HG03039 (cell line): ENCODE data around the gene SSX2IP.
"Not testable (repeated sequence)": the region's sequence is repeated elsewhere in the genome, so short reads cannot be mapped to it uniquely, and the experiment has no call there.

Experiments
- ATAC-seq: cut with Tn5 transposase; IDR thresholded peaks from one replicate; pipeline ENCODE4 v1.9.1; 2021; ENCODE audit warnings: mild to moderate bottlenecking, moderate library complexity; ENCODE audit not compliant: unreplicated experiment

Gene SSX2IP, protein sequence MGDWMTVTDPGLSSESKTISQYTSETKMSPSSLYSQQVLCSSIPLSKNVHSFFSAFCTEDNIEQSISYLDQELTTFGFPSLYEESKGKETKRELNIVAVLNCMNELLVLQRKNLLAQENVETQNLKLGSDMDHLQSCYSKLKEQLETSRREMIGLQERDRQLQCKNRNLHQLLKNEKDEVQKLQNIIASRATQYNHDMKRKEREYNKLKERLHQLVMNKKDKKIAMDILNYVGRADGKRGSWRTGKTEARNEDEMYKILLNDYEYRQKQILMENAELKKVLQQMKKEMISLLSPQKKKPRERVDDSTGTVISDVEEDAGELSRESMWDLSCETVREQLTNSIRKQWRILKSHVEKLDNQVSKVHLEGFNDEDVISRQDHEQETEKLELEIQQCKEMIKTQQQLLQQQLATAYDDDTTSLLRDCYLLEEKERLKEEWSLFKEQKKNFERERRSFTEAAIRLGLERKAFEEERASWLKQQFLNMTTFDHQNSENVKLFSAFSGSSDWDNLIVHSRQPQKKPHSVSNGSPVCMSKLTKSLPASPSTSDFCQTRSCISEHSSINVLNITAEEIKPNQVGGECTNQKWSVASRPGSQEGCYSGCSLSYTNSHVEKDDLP

DNA sequence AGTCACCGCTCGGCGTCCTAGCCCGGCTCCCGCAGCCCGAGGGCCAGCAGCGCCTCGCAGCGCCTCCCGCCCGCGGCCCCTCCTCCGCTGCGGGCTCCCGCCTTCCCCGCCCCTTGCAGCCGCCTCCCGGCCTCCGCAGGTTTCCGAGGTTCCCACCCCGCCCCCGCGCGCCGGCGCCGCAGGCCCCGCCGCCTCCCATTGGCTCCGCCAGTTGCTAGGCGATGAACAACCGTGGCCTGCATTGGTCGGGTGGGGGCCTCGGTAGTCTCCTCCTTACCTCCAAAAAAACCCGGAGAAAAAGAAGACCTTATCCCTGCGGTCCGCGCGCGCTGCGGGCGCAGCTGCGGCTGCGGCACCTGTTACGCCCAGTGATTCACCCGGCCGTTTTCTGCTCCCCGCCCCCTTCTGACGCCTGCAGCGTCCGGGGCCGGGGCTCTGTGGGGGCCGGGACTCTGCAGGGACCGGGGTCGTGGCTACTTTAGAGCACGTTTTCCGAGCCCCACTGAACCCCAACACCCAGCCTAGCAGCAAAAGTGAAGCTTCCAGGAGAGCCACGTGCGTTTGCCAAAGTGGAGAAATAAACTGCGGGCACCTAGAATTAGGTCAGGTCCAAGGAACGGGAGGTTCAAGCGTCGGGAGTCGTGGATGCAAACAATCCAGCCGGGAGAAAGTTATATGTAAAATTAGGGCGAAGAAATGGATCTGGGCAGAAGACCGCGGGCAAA, at the start of gene SSX2IP:
TSS of gene SSX2IP (minus strand) at position 65 of the 725 bp plus-strand sequence. CDS start 19,242 bp downstream, outside the sequence.
- peak; percentile 94 for ATAC-seq

DNA sequence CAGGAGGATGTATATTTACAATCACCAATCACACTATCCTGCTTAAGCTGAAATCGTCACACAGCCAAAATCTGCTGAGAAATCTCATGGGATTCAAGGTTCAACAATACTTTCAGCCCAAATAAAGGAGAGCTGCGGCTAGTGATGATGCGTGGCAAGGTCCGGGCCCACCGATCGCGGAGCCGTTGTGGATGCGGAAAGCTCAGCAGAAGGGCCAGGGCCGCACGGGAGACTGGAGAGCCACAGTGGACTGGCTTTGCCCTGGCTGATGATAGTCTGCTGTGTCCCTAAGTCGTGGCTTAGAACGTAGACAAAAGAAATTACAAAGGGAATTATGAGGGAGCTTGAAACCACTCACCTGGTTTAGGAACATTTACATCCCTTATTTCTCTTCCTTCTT, 48.0 kb upstream of the SSX2IP start:
- no peak for ATAC-seq

DNA sequence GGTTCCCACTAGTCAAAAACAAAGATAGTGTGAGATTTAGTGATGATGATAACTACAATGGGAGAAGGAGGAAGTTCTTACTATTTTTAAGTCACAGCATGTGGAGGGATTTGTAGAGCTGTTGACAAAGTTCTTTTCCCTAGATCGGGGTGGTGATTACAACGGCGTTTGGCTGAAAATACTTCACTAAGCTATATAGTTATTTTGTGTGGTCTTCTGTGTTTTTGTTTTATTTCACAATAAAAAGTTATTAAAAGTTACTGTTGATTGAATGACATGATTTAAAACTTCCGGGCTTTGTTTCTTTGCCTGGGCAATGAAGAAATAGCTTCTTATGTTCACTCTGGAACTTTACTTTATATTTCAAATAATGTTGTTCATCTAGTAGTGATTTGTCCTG, 47.3 kb upstream of the SSX2IP start:
- ATAC-seq: no peak

DNA sequence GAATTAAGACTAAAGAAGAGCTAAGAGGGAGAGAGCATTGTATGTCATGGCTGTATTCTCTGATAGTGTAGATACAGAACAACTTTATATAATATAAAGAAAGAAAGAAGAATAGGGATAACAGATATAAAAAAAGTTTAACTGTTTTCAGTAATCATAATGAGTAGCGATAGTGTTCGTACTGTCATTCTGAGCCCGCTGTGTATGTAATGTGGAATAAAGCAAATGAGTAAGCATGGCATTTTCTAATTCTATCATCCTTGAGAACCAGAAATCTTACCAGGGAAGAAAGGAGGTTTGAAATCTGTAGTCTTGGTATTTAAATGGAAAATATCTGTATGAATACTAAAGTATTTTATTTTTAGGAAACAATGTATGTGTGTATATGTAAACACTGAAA, 46.7 kb upstream of the SSX2IP start:
- no peak for ATAC-seq

DNA sequence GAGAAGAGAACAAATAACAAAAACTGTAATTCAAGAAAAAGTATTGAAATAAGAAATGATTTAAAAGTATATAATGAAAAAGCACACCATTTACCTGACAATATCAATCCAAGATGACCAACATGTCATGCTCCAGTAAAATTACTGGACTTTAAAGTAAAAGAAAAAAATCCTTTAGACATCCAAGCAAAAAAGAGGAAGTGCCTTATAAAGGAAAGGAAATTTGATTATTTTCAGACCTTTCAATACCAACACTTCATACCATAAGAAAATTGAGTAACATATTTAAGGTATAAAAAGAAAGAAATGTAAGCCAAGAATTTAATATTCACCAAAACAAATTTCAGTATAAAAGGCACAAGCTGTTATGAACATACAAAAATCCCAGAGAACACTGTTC, 46.2 kb upstream of the SSX2IP start:
- no peak for ATAC-seq

DNA sequence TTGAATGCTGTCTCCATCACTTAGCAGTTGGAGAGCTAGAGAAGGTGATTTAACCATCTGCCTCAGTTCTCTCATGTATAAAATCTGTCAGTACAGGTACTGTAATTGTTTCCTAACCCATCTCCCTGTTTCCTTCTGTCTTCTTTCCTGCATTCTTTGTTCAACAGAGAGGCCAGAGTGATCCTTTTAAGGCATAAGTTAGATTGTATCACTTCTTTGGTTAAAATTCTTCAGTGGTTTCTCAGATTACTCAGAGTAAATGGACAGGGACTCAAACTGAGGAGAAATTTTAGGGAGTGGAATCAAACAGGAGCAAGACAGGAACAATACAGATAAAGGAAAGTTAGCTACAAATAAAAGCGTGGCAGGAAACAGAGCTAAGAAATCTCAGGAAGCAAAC, 45.2 kb upstream of the SSX2IP start:
- ATAC-seq: no peak

DNA sequence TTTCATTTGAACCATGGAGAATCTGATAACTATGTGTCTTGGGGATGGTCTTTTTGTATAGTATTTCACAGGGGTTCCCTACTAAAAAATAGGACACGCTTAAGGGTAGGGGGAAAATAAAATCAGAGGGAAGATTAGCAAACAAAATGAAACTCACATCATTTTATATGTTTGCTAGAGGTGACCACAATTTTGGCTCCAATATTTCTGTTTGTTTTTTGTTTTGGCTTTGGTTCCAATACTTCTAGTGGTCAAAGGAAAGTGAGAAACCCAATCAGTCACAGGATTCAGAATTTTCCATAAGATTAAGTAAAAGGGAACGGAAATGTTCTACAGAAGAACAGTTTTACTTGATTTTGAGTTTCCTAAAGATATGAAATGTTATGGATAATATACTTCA, 42.3 kb upstream of the SSX2IP start:
- ATAC-seq: no peak

DNA sequence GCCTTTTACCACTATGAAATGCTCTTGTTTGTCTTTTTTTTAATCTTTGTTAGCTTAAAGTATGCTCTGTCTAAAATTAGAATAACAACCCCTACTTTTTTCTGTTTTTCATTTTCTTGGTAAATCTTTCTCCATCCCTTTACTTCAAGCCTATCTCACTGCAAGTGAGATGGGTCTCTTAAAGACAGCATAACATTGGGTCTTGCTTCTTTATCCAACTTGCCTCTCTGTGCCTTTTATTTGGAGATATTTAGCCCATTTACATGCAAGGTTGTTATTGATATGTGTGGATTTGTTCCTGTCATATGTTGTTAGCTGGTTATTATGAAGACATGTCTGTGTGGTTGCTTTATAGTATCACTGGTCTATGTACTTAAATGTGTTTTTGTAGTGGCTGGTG, 41.3 kb upstream of the SSX2IP start:
- ATAC-seq: no peak

DNA sequence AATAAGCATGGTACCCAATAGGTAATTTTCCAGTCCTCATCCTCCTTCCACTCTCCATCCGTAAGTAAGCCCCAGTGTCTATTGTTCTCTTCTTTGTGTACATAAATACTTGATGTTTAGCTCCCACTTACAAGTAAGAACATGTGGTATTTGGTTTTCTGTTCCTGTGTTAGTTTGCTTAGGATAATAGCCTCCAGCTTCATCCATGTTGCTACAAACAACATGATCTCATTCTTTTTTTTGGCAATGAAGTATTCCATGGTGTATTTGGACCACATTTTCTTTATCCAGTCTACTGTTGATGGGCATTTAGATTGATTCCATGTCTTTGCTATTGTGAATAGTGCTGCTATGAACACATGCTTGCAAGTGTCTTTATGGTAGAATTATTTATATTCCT, 37.5 kb upstream of the SSX2IP start:
- ATAC-seq: not testable (repeated sequence)

DNA sequence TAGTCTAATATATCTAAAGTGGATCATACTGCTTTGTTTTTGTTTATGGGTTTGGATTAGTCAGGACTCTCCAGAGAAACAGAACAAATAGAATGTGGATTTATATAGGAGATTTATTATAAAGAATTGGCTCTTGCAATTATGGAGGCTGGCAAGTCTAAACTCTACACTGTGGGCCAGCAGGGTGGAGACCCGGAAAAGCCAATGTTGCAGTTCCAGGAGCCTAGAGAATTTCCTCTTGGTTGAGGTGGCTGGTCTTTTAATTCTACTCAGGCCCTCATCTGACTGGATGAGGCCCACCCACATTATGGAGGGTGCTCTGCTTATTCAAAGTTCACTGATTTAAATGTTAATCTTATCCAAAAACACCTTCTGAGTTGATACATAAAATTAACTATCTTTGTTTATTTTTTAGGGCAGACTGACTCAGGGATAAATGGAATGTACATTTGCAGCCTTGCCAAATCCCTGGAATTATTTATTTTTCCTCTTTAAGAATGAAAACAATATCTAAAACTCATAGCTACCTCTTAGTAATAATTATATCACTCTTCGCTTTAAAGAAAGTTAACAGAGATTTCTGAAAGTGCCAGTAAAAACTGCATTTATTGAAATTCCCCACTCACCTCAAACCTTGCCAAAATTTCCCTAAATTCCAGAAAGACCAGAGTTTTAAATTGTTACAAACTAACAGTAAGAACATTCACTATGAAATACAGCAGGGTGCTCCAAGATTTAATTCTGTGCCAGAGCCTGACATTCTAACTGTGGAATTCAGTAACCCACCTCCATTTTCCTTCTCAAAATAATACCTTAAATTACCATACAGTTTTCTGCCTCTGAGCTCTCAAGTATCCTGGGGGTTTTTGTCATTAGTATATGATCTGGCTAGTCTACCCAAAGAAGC, 36.6 kb upstream of the SSX2IP start:
- ATAC-seq: no peak

DNA sequence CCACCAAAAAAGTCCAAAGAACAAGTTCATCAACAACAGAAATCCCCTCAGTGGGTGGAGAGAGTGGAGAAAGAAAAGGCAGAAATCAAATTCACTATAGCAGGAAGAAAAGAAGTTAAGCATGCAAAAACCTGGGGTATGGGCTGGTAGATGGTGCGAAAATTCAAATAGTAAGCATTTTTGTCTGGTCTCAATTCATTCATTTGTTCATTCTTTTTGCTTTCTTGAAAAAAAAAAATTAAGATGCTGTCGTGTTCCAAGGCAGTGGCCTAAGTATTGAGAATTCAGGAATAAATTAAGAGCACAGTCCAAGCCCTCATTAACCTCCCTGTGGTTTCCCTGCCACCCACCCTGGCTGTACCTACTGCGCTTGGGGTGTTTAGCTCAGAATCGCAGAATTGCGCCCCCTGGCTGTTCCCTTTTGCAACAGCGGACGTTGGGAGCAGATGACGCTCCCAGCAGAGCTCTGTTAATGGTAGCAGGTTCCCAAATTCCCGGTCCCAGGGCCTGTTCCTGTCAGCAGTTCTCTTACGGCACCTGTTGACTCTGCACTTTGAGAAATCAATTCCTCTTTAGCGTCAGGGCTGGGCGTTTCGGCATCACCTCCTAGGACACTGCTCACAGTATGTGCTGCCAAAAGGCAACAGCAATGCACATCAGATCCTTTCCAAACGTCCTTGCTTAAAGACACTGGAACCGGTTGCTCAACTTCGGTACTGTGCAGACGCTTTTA, 34.0 kb upstream of the SSX2IP start:
- ATAC-seq: no peak

DNA sequence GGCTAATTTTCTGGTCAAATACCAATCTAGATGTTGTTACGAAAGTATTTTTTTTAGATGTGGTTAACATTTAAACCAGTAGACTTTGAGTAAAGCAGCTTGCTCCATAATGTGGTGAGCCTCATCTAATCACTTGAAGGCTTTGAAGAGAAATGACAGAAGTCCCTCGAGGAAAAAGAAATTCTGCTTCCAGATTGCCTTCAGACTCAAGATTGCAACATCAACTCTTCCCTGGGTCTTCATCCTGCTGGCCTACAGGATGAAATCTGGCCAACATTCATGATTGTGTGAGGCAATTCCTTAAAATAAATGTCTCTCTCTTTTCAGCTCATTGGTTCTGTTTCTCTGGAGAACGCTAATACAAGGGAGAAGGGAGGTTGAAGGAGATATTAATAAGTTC, 32.5 kb upstream of the SSX2IP start:
- ATAC-seq: no peak

DNA sequence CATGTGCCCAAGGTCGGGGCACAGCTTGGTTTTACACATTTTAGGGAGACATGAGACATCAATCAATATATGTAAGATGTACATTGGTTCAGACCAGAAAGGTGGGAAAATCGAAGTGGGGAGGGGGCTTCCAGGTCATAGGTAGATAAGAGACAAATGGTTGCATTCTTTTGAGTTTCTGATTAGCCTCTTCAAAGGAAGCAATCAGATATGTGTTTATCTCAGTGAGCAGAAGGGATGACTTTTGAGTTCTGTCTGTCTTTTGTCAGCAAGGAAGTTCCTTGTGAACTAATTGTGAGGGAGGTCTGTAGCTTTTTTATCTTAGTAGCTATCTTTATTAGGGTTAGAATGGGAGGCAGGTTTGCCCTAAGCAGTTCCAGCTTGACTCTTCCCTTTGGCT, 31.6 kb upstream of the SSX2IP start:
- not testable (repeated sequence) for ATAC-seq

DNA sequence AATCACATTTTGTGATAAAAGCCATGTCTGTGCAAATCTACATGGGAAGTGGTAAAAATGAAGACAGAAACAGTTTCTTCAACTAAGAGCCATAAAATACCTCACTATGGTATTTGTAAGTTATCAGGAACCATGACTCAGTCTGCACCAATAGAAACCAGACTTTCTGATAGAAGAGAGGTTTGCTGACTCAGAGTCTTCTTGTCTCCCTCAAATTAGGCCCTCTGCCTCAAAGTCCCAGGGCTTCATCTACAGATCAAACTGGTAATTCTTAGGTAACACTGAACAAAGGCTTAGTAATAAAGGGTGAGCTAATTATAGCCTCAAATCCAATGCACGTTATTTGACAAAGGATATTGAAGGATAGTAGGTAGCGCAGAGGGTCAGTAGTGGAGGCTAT, 30.9 kb upstream of the SSX2IP start:
- no peak for ATAC-seq

DNA sequence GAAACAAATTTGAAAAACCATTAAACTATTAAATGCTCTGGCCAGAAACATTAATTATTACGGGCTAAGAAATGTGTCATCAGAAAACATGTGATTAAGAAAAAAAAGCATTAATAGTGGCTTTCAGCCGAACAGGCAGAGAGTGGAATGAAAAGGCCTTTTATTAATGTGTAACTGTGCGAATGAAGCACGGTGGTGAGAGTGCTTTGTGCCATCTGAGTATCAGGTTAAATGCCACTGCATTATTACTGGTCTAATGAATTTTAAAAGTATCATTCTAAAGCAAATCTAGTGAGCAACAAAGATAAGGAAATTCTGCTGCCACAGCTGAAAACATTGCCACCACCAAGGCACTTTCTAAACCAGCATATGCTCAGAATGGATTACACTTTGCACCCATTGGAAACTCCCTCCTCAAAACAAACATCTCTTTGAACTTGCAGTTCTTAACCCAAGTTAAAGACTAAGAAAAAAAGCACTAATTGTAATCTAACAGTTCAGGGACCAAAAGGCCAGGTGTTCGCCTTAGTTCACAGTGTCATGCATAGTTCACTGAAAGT, 30.0 kb upstream of the SSX2IP start:
- ATAC-seq: no peak

DNA sequence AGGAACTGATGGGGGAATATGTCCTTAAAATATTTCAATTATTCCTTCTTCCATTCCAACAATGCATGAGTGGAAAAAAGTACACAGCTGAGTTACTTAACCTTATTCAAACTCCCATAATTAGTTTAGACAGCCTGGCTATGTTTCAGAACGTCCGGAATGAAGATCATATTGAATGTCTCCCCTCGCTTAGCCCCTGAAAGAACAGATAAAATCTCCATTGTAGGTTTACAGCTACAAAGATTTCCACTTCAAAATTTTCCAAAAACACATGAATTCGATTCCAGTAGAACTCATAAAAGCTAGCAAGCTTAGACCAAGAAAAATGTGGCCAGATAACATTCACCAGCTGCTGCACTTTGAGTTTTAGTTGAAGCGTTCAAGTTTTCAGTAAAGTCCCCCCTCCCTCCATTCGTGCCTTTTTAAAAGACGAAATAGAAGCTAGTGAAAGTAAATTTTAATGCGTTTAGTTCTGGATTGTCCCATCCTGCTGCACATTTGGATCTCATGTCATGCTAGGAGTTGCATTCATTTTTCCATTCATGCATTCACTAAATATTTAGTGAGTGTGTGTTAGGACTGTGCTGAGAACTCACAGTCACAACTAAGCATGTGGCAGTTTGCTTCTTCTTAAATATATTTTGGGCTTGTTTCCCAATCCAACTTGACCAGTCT, 29.4 kb upstream of the SSX2IP start:
- no peak for ATAC-seq

DNA sequence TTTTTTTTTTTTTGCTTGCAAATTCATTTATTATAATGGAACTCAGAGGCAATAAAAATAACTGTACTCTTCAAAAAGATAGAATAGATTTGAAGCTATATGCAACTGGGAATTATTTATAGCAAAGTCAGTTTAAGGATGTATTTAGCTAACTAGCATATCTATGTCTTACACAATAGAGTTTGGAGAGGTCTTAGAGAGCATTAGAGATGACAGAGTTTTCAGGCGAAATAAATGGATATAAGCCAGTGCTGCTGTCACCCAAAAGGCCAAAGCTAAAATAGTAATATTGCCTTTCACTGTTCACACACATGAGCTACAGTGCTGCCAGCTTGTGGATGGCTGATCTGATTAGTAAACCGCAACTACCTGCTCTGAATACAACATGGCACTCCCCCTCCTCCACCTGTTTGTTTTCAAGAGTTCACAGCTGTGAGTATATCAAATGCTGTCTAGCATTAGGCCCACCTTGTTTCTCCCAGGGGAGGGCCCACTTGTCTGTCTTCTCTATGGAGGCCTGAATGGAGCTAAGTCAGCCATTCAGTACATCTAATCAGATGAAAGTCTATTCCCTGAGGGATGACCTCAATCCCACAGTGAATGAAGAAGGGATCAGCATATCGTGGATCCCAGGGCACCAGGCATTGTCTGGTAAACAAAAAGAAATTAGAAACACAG, 25.2 kb upstream of the SSX2IP start:
- ATAC-seq: no peak

DNA sequence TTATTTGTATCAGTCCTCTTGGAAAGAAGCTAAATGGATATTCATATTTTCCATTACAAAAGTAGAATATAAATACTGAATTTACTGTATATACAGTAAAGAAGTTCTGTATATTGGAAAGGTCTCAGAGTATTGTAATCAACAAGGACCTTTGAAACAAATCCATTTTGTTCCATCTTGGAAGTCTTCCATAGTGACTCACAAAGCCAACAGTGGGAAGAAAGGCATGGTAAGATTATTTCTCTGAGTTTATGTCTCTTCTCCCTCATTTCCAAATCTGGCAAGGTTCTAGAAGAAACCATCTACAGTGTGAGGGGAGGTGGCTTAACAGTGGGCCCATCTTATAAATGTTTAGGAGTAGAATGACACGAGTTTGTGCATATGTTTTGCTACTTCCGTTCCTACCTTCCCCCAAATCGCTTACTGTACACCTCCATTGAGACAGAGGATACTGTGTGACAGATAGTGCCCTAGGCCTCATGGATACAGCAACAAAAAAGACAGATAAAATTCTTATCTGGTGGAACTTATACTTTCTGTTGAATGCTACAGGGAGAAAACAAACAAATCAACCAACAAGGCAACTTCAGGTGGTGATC, 22.1 kb upstream of the SSX2IP start:
- ATAC-seq: no peak
